OCI-LY7 (cell line): ENCODE results near the gene RNF11. TPM values are rescaled to one million over a fixed set of nuclear protein-coding genes. Genes with fewer than 3 reads are reported as not detected.

ENCODE experiments used
- BruUV-seq: library from RNA; stranded (reverse); fragments of 400-500 nt; replicated peaks from 2 replicates; lab custom pipeline; 2021; lab: Mats Ljungman, UMichigan
- CTCF ChIA-PET: fragments of 300-600 bp; sonication (Branson Sonifier 250); formaldehyde crosslinking; loops from one replicate; lab custom pipeline; 2022; ENCODE audit warnings: antibody characterized with exemption; ENCODE audit not compliant: unreplicated experiment; lab: Charles Lee
- POLR2A ChIA-PET: fragments of 300-600 bp; sonication (Branson Sonifier 250); formaldehyde crosslinking; loops from one replicate; lab custom pipeline; 2022; ENCODE audit warnings: antibody characterized with exemption; lab: Charles Lee
- DNase-seq: peaks from one replicate; pipeline ENCODE4 v3.0.0-alpha.2; 2015; ENCODE audit warnings: low spot score
- H2AFZ ChIP-seq: fragments of 200-600 bp; sonication (generic), shearing (Covaris generic); 2 replicates; pipeline ENCODE4 v1.6.1; 2014; ENCODE audit warnings: mild to moderate bottlenecking, antibody characterized with exemption, low read length, moderate library complexity
- H3K27ac ChIP-seq: fragments of 200-600 bp; sonication (generic); 2 replicates; pipeline ENCODE4 v1.5.1; 2014; ENCODE audit warnings: mixed run types, low read depth, mild to moderate bottlenecking, moderate library complexity, low read length, inconsistent platforms; ENCODE audit not compliant: poor library complexity, severe bottlenecking
- H3K36me3 ChIP-seq: fragments of 200-600 bp; sonication (generic); 2 replicates; pipeline ENCODE4 v1.6.1; 2014; ENCODE audit warnings: mild to moderate bottlenecking, antibody characterized with exemption, low read length, moderate library complexity, mixed read lengths; ENCODE audit not compliant: insufficient read depth
- H3K4me1 ChIP-seq: fragments of 200-600 bp; sonication (generic); 2 replicates; pipeline ENCODE4 v1.5.1; 2014; ENCODE audit warnings: mild to moderate bottlenecking, low read length; ENCODE audit not compliant: insufficient read depth, poor library complexity, severe bottlenecking
- H3K4me2 ChIP-seq: fragments of 200-600 bp; sonication (generic); 2 replicates; pipeline ENCODE4 v1.6.1; 2014; ENCODE audit warnings: mild to moderate bottlenecking, low read length
- H3K4me3 ChIP-seq: fragments of 200-600 bp; sonication (generic); 2 replicates; pipeline ENCODE4 v1.5.1; 2014; ENCODE audit warnings: mild to moderate bottlenecking, low read depth, low read length; ENCODE audit not compliant: poor library complexity, severe bottlenecking
- H3K79me2 ChIP-seq: fragments of 200-600 bp; sonication (generic); 2 replicates; pipeline ENCODE4 v1.6.1; 2016; ENCODE audit warnings: low read depth, mild to moderate bottlenecking, low read length, moderate library complexity, mixed read lengths; ENCODE audit not compliant: insufficient read depth
- H3K9me2 ChIP-seq: fragments of 200-600 bp; sonication (generic); 2 replicates; pipeline ENCODE4 v1.6.1; 2016; ENCODE audit warnings: mild to moderate bottlenecking, low read length, mixed read lengths; ENCODE audit not compliant: insufficient read depth
- H3K9me3 ChIP-seq: fragments of 200-600 bp; sonication (generic); 2 replicates; pipeline ENCODE4 v1.6.1; 2014; ENCODE audit warnings: mild to moderate bottlenecking, mixed run types, low read length, mixed read lengths
- H4K20me1 ChIP-seq: fragments of 200-600 bp; sonication (generic); 2 replicates; pipeline ENCODE4 v1.6.1; 2014; ENCODE audit warnings: mild to moderate bottlenecking, antibody characterized with exemption, low read length, moderate library complexity, mixed read lengths; ENCODE audit not compliant: insufficient read depth
- EZH2phosphoT487 ChIP-seq: fragments of 200-600 bp; sonication (generic); IDR thresholded peaks from 2 replicates; pipeline ENCODE4 v1.6.1; 2018; ENCODE audit warnings: low read depth, borderline replicate concordance, mild to moderate bottlenecking, mixed run types, antibody characterized with exemption, low read length, moderate library complexity, mixed read lengths
- intact Hi-C: fragments of 100-400 bp; cut with micrococcal nuclease; formaldehyde crosslinking; loops from one replicate; pipeline ENCODE4 v1.10.0; 2022; ENCODE audit not compliant: unreplicated experiment
- total RNA-seq, 2 experiments: library from RNA; depleted of rRNA in 1 of 2; stranded (reverse); fragments of >200 nt in 1 of 2; shearing (Covaris generic) in 1 of 2; gene quantifications; 2 replicates each; pipeline ENCODE4 v1.2.3, GENCODE V29; 2014 to 2022
- TF ChIP-seq, protein P1 (sequence below): fragments of 200-600 bp; sonication (generic); conservative IDR thresholded peaks from 2 replicates; pipeline ENCODE4 v1.5.1; 2014; ENCODE audit warnings: mild to moderate bottlenecking, antibody characterized with exemption, low read length, moderate library complexity, mixed read lengths

The RNF11 gene
- total RNA-seq, 2 experiments from 2014 or later, result 1.5 to 4.8 TPM

- H3K36me3 ChIP-seq, result no peaks in the 10 kb centered on the region
- intact Hi-C loops, result loop anchor here (10.0 kb wide), 1 partner anchor 96 kb away; no protein-coding TSS in a partner anchor
- H3K9me2 ChIP-seq, result no peaks in the 10 kb centered on the region
- ChIA-PET POLR2A (no interaction called here), CTCF (no interaction called here)
- H3K4me3 ChIP-seq, result no peak overlapping the region
- H3K4me1 ChIP-seq, result no peaks in the 10 kb centered on the region
- no peak for TF ChIP-seq EZH2phosphoT487
- TF ChIP-seq, protein P1, sequence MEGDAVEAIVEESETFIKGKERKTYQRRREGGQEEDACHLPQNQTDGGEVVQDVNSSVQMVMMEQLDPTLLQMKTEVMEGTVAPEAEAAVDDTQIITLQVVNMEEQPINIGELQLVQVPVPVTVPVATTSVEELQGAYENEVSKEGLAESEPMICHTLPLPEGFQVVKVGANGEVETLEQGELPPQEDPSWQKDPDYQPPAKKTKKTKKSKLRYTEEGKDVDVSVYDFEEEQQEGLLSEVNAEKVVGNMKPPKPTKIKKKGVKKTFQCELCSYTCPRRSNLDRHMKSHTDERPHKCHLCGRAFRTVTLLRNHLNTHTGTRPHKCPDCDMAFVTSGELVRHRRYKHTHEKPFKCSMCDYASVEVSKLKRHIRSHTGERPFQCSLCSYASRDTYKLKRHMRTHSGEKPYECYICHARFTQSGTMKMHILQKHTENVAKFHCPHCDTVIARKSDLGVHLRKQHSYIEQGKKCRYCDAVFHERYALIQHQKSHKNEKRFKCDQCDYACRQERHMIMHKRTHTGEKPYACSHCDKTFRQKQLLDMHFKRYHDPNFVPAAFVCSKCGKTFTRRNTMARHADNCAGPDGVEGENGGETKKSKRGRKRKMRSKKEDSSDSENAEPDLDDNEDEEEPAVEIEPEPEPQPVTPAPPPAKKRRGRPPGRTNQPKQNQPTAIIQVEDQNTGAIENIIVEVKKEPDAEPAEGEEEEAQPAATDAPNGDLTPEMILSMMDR, result no peak
- H3K79me2 ChIP-seq, result no peaks in the 10 kb centered on the region
- no peak overlapping the region for H2AFZ ChIP-seq
- no peak overlapping the region for H3K4me2 ChIP-seq
- no peaks in the 10 kb centered on the region for H3K9me3 ChIP-seq
- no TSS peak for BruUV-seq
- DNase-seq, result no peak
- H3K27ac ChIP-seq, result no peak overlapping the region
- H4K20me1 ChIP-seq, result no peaks in the 10 kb centered on the region
Measured at GRCh38 chr1:51290489-51290847, 54.4 kb downstream of the RNF11 start.

DNA sequence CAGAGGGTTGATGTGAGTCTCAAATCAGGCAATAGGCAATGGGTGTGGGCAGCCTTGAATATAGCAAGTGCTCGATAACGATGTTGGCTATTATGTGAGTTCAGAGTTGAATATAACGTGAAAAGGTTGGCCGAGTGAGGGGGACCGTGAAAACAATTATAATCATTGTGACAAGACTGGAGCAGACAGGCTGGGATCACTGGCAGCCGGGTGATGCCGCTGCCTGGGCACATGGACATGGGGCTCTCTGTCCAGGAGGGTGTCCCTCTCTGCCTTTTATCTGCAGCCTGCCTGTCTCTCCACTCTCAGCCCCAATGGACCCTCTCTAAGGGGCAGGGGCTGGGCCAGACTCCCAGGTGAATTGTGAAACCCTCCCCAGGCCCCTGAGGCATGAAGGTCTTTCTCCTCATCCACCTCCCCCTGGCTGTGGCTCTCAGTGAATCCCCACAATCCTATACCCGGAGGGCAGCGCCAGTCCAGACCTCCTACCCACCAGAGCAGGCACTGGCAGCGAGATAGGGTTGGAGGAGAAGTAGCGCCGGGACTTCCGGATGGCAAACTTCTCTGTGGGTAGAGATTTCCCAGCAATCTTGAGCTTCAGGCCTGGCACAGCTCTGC, 57.9 kb downstream of the RNF11 start:
- POLR2A ChIA-PET, result no interaction called here
- Histone ChIP-seq H3K4me3 (no peak overlapping the region), H3K36me3 (no peaks in the 10 kb centered on the region), H4K20me1 (no peaks in the 10 kb centered on the region), H3K9me3 (no peaks in the 10 kb centered on the region), H3K9me2 (no peaks in the 10 kb centered on the region), H2AFZ (no peak overlapping the region), H3K27ac (no peak overlapping the region), H3K79me2 (no peaks in the 10 kb centered on the region), H3K4me1 (peaks cover 4% of the 10 kb centered on the region), H3K4me2 (no peak overlapping the region)
- BruUV-seq, result no TSS peak
- CTCF ChIA-PET, result no interaction called here
- no peak for TF ChIP-seq EZH2phosphoT487
- TF ChIP-seq, protein P1, result no peak
- intact Hi-C loops, result loop anchor here (10.0 kb wide), 1 partner anchor 99 kb away; no protein-coding TSS in a partner anchor
- DNase-seq, result no peak

DNA sequence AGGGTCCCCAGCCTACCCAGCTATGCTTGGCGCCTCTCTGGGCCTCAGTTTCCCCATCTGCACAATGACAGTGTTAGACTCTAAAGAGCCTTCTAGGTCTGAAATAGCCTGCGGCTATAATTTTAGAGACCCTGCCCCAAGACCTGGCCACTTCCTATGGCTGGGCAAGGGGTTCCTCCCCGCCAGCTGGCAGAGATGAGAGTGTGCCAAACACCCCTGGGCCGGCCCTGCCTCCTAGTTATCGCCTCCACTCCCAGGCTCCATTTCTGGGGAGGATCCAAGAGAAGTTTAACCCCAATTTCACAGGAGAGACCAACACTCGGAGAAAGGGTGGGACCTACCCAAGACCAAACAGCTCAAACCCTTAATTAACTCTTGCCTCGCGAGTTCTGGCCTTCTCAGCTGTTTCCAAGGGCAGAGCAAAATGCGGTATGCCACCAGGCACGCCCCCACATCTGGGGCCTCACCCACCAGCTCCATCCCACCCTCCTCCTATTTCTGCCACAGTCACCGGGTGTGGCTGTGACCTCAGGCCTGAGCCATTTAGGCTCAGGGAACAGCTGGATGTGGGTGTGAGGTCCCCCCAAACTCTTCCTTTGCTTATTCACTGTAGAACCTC, 58.6 kb downstream of the RNF11 start:
- intact Hi-C loops, result loop anchor here (10.0 kb wide), 1 partner anchor 100 kb away; no protein-coding TSS in a partner anchor
- Histone ChIP-seq H3K27ac (no peak overlapping the region), H3K4me2 (no peak overlapping the region), H2AFZ (no peak overlapping the region), H3K36me3 (no peaks in the 10 kb centered on the region), H3K4me3 (no peak overlapping the region), H3K9me3 (no peaks in the 10 kb centered on the region), H3K4me1 (peaks cover 4% of the 10 kb centered on the region), H3K79me2 (no peaks in the 10 kb centered on the region), H3K9me2 (no peaks in the 10 kb centered on the region), H4K20me1 (no peaks in the 10 kb centered on the region)
- TF ChIP-seq EZH2phosphoT487, result no peak
- TF ChIP-seq, protein P1, result no peak
- ChIA-PET CTCF (no interaction called here), POLR2A (interaction anchor here (0.5 kb wide), 1 partner anchor 458 kb away, joined by 3 read pairs; no protein-coding TSS in a partner anchor)
- BruUV-seq, result no TSS peak
- DNase-seq, result no peak
